WERI-Rb-1 (cell line): ENCODE measurements around the gene CALCOCO1.

Experiments
- DNase-seq: peaks from one replicate; pipeline ENCODE4 v3.0.0-alpha.2; 2020
- H3K27ac ChIP-seq: fragments of 250-450 bp; sonication (Bioruptor Pico); 2 replicates; pipeline ENCODE4 v1.5.1; 2020; ENCODE audit warnings: mild to moderate bottlenecking, moderate library complexity
- H3K27me3 ChIP-seq: fragments of 250-450 bp; sonication (Bioruptor Pico); 2 replicates; pipeline ENCODE4 v1.5.1; 2021; ENCODE audit warnings: mild to moderate bottlenecking, low read depth, moderate library complexity; ENCODE audit not compliant: insufficient read depth, severe bottlenecking
- H3K36me3 ChIP-seq: fragments of 250-450 bp; sonication (Bioruptor Pico); 2 replicates; pipeline ENCODE4 v1.5.1; 2020; ENCODE audit warnings: mild to moderate bottlenecking, moderate library complexity
- H3K4me3 ChIP-seq: 2 replicates; pipeline ENCODE4 v1.5.1; 2011; ENCODE audit warnings: low read depth, mild to moderate bottlenecking, control low read depth, low read length
- H3K9me3 ChIP-seq: fragments of 250-450 bp; sonication (Bioruptor Pico); 2 replicates; pipeline ENCODE4 v1.5.1; 2021; ENCODE audit warnings: mild to moderate bottlenecking, moderate library complexity; ENCODE audit not compliant: severe bottlenecking
- TF ChIP-seq, protein P1 (sequence below): IDR thresholded peaks from 2 replicates; pipeline ENCODE4 v1.5.1; 2011; ENCODE audit warnings: low read depth, mild to moderate bottlenecking, control low read depth, inconsistent platforms, low read length

CALCOCO1 gene

DNA sequence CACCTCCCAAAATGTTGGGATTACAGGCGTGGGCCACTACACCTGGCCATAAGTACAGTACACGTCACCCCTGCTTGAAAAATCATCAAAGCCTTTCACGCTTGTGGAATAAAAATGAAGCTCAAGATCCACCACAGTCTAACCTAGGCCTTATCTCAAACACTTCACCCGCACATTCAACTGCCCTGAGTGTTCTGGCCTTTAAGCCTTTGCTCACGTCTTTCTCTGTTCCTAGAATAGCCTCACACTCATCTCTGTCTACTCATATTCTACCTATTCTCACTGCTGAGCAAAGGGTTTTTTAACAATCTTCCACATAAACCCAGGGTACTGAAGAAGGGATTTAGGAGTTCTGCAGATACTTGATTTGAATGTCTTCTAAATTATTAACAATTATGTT is 9.9 kb downstream of the CALCOCO1 start:
- DNase-seq = no peak
- Histone ChIP-seq H3K9me3 (no peaks in the 10 kb centered on the region), H3K27me3 (no peaks in the 10 kb centered on the region), H3K4me3 (no peak overlapping the region), H3K27ac (no peak overlapping the region), H3K36me3 (no peaks in the 10 kb centered on the region; the same call in 1 of the 2 replicates)
- TF ChIP-seq, protein P1, sequence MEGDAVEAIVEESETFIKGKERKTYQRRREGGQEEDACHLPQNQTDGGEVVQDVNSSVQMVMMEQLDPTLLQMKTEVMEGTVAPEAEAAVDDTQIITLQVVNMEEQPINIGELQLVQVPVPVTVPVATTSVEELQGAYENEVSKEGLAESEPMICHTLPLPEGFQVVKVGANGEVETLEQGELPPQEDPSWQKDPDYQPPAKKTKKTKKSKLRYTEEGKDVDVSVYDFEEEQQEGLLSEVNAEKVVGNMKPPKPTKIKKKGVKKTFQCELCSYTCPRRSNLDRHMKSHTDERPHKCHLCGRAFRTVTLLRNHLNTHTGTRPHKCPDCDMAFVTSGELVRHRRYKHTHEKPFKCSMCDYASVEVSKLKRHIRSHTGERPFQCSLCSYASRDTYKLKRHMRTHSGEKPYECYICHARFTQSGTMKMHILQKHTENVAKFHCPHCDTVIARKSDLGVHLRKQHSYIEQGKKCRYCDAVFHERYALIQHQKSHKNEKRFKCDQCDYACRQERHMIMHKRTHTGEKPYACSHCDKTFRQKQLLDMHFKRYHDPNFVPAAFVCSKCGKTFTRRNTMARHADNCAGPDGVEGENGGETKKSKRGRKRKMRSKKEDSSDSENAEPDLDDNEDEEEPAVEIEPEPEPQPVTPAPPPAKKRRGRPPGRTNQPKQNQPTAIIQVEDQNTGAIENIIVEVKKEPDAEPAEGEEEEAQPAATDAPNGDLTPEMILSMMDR = no peak

DNA sequence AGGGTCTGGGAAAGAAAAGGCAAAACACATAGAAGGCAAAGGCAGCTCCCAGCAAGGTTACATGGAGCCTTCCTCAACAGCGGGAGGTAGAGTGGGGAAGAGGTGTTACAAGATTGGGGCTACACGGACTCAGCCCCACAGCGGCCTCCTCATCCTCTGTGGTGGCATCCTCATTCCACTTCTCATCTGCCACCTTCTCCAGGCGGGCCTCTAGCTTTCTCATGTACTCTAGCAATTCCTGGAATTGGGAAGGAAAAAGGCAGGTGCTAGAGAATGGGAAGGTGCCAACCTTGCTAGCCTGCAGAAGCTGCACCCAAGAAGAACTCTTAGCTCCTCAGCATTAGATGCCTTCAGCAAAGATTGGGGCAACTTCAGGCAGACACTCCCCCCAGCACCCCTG is 13.2 kb downstream of the CALCOCO1 start:
- no peak overlapping the region for H3K27ac ChIP-seq
- H3K9me3 ChIP-seq = no peaks in the 10 kb centered on the region
- H3K4me3 ChIP-seq = no peak overlapping the region
- no peaks in the 10 kb centered on the region; the same call in 1 of the 2 replicates for H3K36me3 ChIP-seq
- TF ChIP-seq, protein P1 = no peak
- no peaks in the 10 kb centered on the region for H3K27me3 ChIP-seq
- no peak for DNase-seq

DNA sequence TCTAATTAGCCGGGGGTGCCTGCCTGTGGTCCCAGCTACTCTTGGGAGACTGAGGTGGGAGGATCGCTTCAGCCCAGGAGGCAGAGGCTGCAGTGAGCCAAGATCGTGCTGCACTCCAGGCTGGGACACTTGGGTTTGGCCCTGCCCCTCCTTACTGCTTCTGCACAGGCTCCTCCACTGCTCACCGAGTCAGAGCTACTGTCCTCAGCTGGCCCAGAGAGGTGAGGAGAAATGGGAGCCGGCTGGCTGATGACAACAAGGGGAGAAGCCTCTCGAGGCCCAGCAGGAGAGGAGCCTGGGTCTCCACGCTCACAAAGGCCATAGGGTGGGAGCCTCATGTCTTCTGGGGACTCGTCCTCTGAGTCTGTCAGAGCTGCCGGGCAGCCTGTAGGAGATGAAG is 13.7 kb downstream of the CALCOCO1 start:
- Histone ChIP-seq H3K9me3 (no peaks in the 10 kb centered on the region), H3K27me3 (no peaks in the 10 kb centered on the region), H3K4me3 (no peak overlapping the region), H3K36me3 (no peaks in the 10 kb centered on the region; the same call in 1 of the 2 replicates), H3K27ac (no peak overlapping the region)
- DNase-seq = no peak
- TF ChIP-seq, protein P1 = no peak

DNA sequence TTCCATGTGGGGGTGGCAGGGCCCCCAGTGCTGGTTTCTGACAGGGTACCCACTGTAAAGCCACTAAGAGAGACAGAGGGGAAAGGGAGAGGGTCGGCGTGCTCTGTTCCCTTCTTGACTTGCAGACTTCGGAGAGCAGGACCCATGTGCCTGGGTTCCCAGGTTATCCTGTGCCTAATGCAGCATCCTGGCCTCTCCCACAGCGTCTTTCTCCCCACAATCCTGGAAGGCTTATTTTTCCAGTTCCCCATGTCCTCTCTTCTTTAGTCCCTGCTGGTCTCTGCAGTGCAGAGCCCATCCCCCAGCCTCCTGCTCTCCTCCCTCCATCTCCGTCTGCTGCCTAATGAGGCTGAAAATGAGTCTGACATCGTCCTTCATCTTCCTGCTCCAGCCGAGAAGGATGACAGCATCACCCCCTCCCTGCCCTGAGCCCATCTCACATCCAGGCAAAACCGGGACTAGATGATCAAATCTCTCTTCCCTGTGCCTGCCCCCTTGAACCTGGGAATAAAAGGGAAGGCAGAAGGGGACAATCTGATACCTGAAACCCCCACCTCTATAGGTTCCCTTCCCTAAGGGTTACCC is 15.1 kb downstream of the CALCOCO1 start:
- DNase-seq = peak; percentile 19
- Histone ChIP-seq H3K27me3 (no peaks in the 10 kb centered on the region), H3K4me3 (no peak overlapping the region), H3K9me3 (no peaks in the 10 kb centered on the region), H3K36me3 (no peaks in the 10 kb centered on the region; the same call in 1 of the 2 replicates), H3K27ac (no peak overlapping the region)
- TF ChIP-seq, protein P1 = no peak

DNA sequence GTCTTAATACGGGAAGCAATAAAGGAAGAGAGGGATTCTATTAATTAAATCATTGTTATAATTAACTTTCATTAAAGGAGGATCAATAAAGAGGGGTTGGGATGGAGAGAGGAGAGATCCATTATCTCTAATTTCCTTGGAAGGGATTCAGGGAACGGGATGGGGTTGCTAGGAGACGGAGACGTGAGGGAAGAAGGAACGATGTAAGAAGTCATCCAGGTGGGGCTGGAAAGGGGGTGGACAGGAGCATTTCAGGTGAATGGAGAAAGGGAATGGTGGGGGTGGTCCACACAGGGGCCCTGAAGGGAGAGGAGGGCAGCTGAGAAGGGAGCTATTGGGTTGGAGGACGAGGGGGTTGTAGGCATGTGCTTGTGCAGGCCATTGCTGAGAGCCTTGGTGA is 17.2 kb downstream of the CALCOCO1 start:
- H3K27me3 ChIP-seq = no peaks in the 10 kb centered on the region
- no peak overlapping the region for H3K4me3 ChIP-seq
- no peaks in the 10 kb centered on the region for H3K9me3 ChIP-seq
- no peak overlapping the region for H3K27ac ChIP-seq
- no peak for DNase-seq
- no peaks in the 10 kb centered on the region for H3K36me3 ChIP-seq
- TF ChIP-seq, protein P1 = no peak

DNA sequence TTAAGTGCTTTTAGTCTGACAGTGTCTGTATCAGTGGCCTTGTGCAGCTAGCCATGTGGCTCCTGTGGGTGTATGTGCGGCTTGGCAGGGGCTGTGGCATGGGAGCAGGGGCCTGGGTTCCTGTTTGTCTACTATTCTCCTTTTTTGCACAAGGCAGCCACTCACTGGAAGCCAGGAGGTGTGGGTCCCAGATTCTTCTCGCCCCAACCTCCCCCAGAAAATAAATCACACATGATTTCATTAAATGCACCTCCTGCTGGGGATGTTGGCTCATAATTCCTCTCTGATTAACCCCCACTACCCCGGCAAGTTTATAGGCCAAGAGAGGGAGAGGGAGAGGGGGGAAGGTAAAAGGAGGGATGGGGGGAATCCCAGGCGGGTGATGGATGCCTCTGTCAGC is 17.6 kb downstream of the CALCOCO1 start:
- no peaks in the 10 kb centered on the region for H3K36me3 ChIP-seq
- H3K9me3 ChIP-seq = no peaks in the 10 kb centered on the region
- DNase-seq = no peak
- no peak overlapping the region for H3K27ac ChIP-seq
- TF ChIP-seq, protein P1 = no peak
- no peaks in the 10 kb centered on the region for H3K27me3 ChIP-seq
- no peak overlapping the region for H3K4me3 ChIP-seq
